PFSK-1 (cell line): ENCODE data around the gene CMTM4.

ENCODE experiments used
- FOXP2 ChIP-seq: optimal IDR thresholded peaks from 2 replicates; pipeline ENCODE3; 2011; ENCODE audit warnings: borderline replicate concordance, control low read depth, inconsistent platforms; ENCODE audit not compliant: insufficient read depth; ENCODE audit errors: extremely low read length, extremely low read depth
- POLR2AphosphoS5 ChIP-seq: IDR thresholded peaks from 2 replicates; pipeline ENCODE4 v1.6.1; 2012; ENCODE audit warnings: low read depth, mild to moderate bottlenecking, control low read depth, low read length, moderate library complexity
- SIN3A ChIP-seq: IDR thresholded peaks from 2 replicates; pipeline ENCODE4 v1.6.1; 2012; ENCODE audit warnings: mild to moderate bottlenecking, low read length, moderate library complexity, borderline replicate concordance; ENCODE audit not compliant: insufficient read depth
- TAF1 ChIP-seq: IDR thresholded peaks from 2 replicates; pipeline ENCODE4 v1.6.1; 2012; ENCODE audit warnings: low read length, control low read depth, borderline replicate concordance; ENCODE audit not compliant: insufficient read depth
- TF ChIP-seq, protein P1 (sequence below), 2 experiments: IDR thresholded peaks; 2 replicates each; pipeline versions ENCODE4 v1.6.1 to v1.8.0; 2011 to 2012; ENCODE audit warnings: low read depth in 2 of 2, low read length in 2 of 2, control low read depth in 1 of 2, inconsistent platforms in 1 of 2, mild to moderate bottlenecking in 1 of 2, moderate library complexity in 1 of 2; ENCODE audit not compliant: insufficient read depth in 1 of 2

DNA sequence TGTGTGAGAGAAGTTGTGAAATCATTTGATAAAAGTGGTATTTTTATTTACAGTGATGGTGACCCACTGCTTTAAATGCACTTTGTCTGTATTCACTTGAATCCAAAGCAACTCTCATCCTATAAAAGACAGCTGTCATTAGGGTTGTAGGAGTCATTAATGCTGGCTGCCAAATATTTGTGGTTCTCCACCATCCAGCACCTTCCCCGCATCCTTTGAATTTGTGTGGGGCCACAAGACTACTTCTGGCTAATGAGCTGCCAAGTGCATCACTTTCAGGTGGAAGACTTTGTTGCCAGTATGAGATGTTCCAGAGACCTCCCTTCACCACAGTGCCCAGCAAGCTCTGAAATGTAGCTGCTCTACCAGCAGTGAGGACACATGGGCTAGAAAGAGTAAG lies 48.7 kb downstream of the CMTM4 start:
- TF ChIP-seq POLR2AphosphoS5: no peak
- TF ChIP-seq, protein P1, sequence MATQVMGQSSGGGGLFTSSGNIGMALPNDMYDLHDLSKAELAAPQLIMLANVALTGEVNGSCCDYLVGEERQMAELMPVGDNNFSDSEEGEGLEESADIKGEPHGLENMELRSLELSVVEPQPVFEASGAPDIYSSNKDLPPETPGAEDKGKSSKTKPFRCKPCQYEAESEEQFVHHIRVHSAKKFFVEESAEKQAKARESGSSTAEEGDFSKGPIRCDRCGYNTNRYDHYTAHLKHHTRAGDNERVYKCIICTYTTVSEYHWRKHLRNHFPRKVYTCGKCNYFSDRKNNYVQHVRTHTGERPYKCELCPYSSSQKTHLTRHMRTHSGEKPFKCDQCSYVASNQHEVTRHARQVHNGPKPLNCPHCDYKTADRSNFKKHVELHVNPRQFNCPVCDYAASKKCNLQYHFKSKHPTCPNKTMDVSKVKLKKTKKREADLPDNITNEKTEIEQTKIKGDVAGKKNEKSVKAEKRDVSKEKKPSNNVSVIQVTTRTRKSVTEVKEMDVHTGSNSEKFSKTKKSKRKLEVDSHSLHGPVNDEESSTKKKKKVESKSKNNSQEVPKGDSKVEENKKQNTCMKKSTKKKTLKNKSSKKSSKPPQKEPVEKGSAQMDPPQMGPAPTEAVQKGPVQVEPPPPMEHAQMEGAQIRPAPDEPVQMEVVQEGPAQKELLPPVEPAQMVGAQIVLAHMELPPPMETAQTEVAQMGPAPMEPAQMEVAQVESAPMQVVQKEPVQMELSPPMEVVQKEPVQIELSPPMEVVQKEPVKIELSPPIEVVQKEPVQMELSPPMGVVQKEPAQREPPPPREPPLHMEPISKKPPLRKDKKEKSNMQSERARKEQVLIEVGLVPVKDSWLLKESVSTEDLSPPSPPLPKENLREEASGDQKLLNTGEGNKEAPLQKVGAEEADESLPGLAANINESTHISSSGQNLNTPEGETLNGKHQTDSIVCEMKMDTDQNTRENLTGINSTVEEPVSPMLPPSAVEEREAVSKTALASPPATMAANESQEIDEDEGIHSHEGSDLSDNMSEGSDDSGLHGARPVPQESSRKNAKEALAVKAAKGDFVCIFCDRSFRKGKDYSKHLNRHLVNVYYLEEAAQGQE (IDR thresholded peaks at IDR 0.05; ENCODE audit: insufficient read depth in 1 of 2, low read depth in 2 of 2, low read length in 2 of 2): no peak
- TF ChIP-seq TAF1: no peak
- TF ChIP-seq SIN3A: no peak
- no peak for TF ChIP-seq FOXP2
